Liver (tissue), 9 donors: Measurements from ENCODE around the gene HOXD9. TPM values are rescaled to one million over a fixed set of nuclear protein-coding genes. Genes with fewer than 3 reads are reported as not detected.

Experiments
- DNase-seq: peaks from one replicate; pipeline ENCODE4 v3.0.0-alpha.2; 2017; ENCODE audit warnings: low spot score
- H3K27ac ChIP-seq, 2 donors: one replicate each; pipeline ENCODE4 v1.7.0; 2013; ENCODE audit warnings: inconsistent platforms in 2 of 2, low read length in 2 of 2, control low read depth in 1 of 2, low read depth in 1 of 2, mild to moderate bottlenecking in 1 of 2
- H3K27me3 ChIP-seq, 4 donors: one replicate each; pipeline versions ENCODE4 v1.6.1 to v1.7.0; 2013; ENCODE audit warnings: low read length in 3 of 4, inconsistent platforms in 1 of 4, mild to moderate bottlenecking in 1 of 4, moderate library complexity in 1 of 4; ENCODE audit not compliant: control insufficient read depth in 4 of 4, insufficient read depth in 4 of 4
- H3K36me3 ChIP-seq, 4 donors: one replicate each; pipeline versions ENCODE4 v1.6.1 to v1.7.0; 2013; ENCODE audit warnings: low read length in 3 of 4, mild to moderate bottlenecking in 3 of 4, low read depth in 1 of 4, moderate library complexity in 1 of 4; ENCODE audit not compliant: control insufficient read depth in 4 of 4, insufficient read depth in 3 of 4
- H3K4me1 ChIP-seq, 4 donors: one replicate each; pipeline versions ENCODE4 v1.6.1 to v1.7.0; 2013; ENCODE audit warnings: low read length in 3 of 4, mild to moderate bottlenecking in 3 of 4, moderate library complexity in 1 of 4; ENCODE audit not compliant: control insufficient read depth in 4 of 4, insufficient read depth in 4 of 4
- H3K4me3 ChIP-seq, 3 donors: one replicate each; pipeline versions ENCODE4 v1.6.1 to v1.7.0; 2013; ENCODE audit warnings: low read length in 3 of 3, control low read depth in 1 of 3, low read depth in 1 of 3, mild to moderate bottlenecking in 1 of 3
- H3K9ac ChIP-seq, 2 donors: one replicate each; pipeline ENCODE4 v1.7.0; 2013; ENCODE audit warnings: low read length in 2 of 2, mild to moderate bottlenecking in 2 of 2, moderate library complexity in 2 of 2, control low read depth in 1 of 2, low read depth in 1 of 2
- H3K9me3 ChIP-seq, 4 donors: one replicate each; pipeline versions ENCODE4 v1.6.1 to v1.7.0; 2013; ENCODE audit warnings: low read length in 3 of 4; ENCODE audit not compliant: control insufficient read depth in 4 of 4
- FOXA1 ChIP-seq: IDR thresholded peaks from 2 replicates; pipeline ENCODE4 v1.6.1; 2016; ENCODE audit warnings: antibody characterized with exemption
- FOXA2 ChIP-seq: IDR thresholded peaks from 2 replicates; pipeline ENCODE4 v1.6.1; 2016; ENCODE audit warnings: antibody characterized with exemption
- GABPA ChIP-seq, 2 donors: IDR thresholded peaks in 1 of 2; conservative IDR thresholded peaks in 1 of 2; 2 replicates each; pipeline ENCODE4 v1.6.1; 2016; ENCODE audit warnings: antibody characterized with exemption in 2 of 2, mild to moderate bottlenecking in 1 of 2, moderate library complexity in 1 of 2
- HNF4G ChIP-seq: IDR thresholded peaks from 2 replicates; pipeline ENCODE4 v1.6.1; 2016; ENCODE audit warnings: antibody characterized with exemption
- JUND ChIP-seq, 2 donors: IDR thresholded peaks; 2 replicates each; pipeline ENCODE4 v1.6.1; 2016; ENCODE audit warnings: antibody characterized with exemption in 2 of 2
- NR2F2 ChIP-seq: IDR thresholded peaks from 2 replicates; pipeline ENCODE4 v1.6.1; 2016; ENCODE audit warnings: antibody characterized with exemption
- RXRA ChIP-seq, 2 donors: IDR thresholded peaks; 2 replicates each; pipeline ENCODE4 v1.6.1; 2017 to 2018; ENCODE audit warnings: antibody characterized with exemption in 2 of 2, mild to moderate bottlenecking in 1 of 2
- SP1 ChIP-seq: IDR thresholded peaks from 2 replicates; pipeline ENCODE4 v1.6.1; 2018; ENCODE audit warnings: antibody characterized with exemption, mild to moderate bottlenecking
- WGBS: extraction: QIAGEN DNeasy Blood & Tissue Kit; methylation state at CpG from one replicate; pipeline ENCODE4 v1.1.7; 2013; 5-methylcytosine and 5-hydroxymethylcytosine counted together
- polyA plus RNA-seq, 2 donors: library from polyadenylated mRNA; stranded (reverse) in 1 of 2; unstranded in 1 of 2; fragments of 200-250 nt in 1 of 2; fragments of >200 nt in 1 of 2; fragmentation: Nextera tagmentation in 1 of 2; extraction: Ambion mirVana in 1 of 2; gene quantifications; one replicate each; pipeline versions ENCODE4 v1.2.1 to v1.2.3, GENCODE V29; 2013 to 2015
- total RNA-seq, 2 donors: library from RNA; depleted of rRNA; stranded (reverse); fragments of >200 nt; gene quantifications; one replicate each; pipeline ENCODE4 v1.2.3, GENCODE V29; 2014
- TF ChIP-seq, protein P1 (sequence below): fragments of 150-350 bp; IDR thresholded peaks from 2 replicates; pipeline ENCODE4 v1.5.1; 2017; ENCODE audit warnings: improper control_type of control experiment, low read depth, low read length; ENCODE audit not compliant: missing input control
- TF ChIP-seq, protein P2 (sequence below): IDR thresholded peaks from 2 replicates; pipeline ENCODE4 v1.6.1; 2016; ENCODE audit warnings: antibody characterized with exemption
- TF ChIP-seq, protein P3 (sequence below): IDR thresholded peaks from 2 replicates; pipeline ENCODE4 v1.6.1; 2016; ENCODE audit warnings: antibody characterized with exemption, mild to moderate bottlenecking
- donor health status: healthy.
- donor health status: healthy.
- donor health status: healthy.
- donor health status: healthy.
- donor health status: healthy.

HOXD9 gene
- total and polyA plus RNA-seq, 4 donors: 0.07 TPM; not detected in 3

DNA sequence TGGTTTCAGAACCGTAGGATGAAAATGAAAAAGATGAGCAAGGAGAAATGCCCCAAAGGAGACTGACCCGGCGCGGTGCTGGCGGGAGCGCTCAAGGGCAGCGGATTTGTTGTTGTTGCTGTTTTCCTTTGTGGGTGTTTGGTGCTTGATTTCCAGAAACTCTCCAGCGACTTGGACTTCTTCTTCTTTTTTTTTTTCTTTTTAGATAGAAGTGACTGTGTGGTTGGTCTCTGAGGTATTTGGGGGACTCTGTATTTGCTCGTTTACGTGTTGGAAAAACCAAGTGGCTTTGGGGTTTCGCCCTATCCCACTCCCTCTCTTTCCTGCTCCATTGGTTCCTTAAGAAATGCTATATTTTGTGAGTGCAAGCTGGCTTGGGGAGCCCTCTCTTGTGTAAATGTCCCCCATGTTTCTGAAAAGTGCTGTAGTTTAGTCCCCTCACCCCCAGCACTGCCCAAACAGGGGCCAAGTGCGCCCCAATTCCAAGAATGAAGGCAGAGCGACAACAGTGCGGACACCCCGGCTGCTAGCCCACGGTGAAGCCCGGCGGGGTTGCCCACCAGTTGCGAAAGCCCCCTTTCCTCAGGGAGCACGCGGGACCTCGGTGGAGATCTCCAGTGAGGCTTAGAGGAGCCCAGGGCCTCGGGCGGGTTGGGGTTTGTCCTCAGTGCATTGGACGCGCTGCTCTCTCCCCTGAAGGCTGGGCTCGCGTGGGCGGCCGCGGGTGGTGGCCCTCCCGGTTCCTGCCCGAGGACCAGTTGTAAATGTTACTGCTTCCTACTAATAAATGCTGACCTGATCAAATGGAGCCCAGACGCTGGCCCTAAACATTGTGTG, 1.8 kb downstream of the HOXD9 start:
- no peak for DNase-seq
- WGBS: 14% methylated on average over 34 of the region's 34 CpGs
- Histone ChIP-seq H3K27me3 (peaks cover 20 to 48% (median 24%) of the 10 kb centered on the region in 4 donors), H3K4me3 (no peak overlapping the region), H3K9ac (no peak overlapping the region), H3K27ac (no peak overlapping the region), H3K4me1 (peaks cover 4 to 13% (median 9%) of the 10 kb centered on the region in 4 donors), H3K9me3 (peaks cover 0 to 3% (median 0%) of the 10 kb centered on the region in 4 donors), H3K36me3 (no peaks in the 10 kb centered on the region)
- TF ChIP-seq HNF4G: no peak
- TF ChIP-seq FOXA1: no peak
- TF ChIP-seq, protein P1, sequence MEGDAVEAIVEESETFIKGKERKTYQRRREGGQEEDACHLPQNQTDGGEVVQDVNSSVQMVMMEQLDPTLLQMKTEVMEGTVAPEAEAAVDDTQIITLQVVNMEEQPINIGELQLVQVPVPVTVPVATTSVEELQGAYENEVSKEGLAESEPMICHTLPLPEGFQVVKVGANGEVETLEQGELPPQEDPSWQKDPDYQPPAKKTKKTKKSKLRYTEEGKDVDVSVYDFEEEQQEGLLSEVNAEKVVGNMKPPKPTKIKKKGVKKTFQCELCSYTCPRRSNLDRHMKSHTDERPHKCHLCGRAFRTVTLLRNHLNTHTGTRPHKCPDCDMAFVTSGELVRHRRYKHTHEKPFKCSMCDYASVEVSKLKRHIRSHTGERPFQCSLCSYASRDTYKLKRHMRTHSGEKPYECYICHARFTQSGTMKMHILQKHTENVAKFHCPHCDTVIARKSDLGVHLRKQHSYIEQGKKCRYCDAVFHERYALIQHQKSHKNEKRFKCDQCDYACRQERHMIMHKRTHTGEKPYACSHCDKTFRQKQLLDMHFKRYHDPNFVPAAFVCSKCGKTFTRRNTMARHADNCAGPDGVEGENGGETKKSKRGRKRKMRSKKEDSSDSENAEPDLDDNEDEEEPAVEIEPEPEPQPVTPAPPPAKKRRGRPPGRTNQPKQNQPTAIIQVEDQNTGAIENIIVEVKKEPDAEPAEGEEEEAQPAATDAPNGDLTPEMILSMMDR: no peak
- no peak for TF ChIP-seq RXRA (IDR thresholded peaks at IDR 0.05)
- TF ChIP-seq FOXA2: no peak

DNA sequence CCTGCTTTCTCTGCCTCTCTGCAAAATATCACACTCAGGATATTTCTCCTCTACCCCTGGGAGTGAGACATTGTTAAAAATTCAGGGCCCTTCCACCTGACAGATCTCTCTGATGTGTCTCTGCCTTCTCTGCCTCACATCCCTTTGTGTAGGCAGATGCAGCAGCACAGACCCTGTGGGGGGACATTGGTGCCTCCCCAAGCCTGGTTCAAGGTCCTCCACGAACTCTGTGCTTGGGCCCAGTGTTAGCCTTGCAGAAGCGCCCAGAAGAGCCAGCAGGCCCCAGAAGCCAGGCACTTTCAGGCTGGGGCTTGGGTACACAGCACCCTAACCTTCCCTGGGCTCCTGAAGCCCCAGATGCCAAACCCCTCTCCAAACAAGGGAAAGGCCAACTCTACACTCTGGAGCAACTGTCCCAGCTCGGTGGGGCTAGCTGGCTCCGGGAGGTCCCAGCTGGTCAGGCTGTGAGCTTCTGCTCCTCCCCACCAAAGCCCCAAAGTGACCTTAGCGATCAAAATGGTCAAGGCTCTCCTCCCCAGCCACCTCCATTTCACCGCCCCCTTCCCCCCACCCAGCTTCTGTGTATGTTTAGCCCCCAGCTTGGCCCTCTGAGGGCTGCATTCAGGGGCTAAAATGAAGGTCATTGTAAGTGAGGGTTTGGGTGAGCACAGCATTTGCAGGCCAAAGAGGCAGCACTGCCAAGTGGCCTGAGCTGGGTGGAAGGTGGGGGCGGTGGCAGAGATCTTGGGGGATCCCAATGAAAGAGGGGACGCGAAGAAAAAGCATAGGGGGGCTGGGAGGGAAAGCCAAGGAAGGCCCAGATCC, 2.6 kb downstream of the HOXD9 start:
- no peak for TF ChIP-seq NR2F2
- TF ChIP-seq SP1: no peak
- no peak for TF ChIP-seq JUND (IDR thresholded peaks at IDR 0.05)
- no peak for TF ChIP-seq RXRA (IDR thresholded peaks at IDR 0.05)
- TF ChIP-seq, protein P2, sequence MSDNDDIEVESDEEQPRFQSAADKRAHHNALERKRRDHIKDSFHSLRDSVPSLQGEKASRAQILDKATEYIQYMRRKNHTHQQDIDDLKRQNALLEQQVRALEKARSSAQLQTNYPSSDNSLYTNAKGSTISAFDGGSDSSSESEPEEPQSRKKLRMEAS: no peak
- TF ChIP-seq, protein P3, sequence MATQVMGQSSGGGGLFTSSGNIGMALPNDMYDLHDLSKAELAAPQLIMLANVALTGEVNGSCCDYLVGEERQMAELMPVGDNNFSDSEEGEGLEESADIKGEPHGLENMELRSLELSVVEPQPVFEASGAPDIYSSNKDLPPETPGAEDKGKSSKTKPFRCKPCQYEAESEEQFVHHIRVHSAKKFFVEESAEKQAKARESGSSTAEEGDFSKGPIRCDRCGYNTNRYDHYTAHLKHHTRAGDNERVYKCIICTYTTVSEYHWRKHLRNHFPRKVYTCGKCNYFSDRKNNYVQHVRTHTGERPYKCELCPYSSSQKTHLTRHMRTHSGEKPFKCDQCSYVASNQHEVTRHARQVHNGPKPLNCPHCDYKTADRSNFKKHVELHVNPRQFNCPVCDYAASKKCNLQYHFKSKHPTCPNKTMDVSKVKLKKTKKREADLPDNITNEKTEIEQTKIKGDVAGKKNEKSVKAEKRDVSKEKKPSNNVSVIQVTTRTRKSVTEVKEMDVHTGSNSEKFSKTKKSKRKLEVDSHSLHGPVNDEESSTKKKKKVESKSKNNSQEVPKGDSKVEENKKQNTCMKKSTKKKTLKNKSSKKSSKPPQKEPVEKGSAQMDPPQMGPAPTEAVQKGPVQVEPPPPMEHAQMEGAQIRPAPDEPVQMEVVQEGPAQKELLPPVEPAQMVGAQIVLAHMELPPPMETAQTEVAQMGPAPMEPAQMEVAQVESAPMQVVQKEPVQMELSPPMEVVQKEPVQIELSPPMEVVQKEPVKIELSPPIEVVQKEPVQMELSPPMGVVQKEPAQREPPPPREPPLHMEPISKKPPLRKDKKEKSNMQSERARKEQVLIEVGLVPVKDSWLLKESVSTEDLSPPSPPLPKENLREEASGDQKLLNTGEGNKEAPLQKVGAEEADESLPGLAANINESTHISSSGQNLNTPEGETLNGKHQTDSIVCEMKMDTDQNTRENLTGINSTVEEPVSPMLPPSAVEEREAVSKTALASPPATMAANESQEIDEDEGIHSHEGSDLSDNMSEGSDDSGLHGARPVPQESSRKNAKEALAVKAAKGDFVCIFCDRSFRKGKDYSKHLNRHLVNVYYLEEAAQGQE: no peak
- no peak for TF ChIP-seq GABPA (IDR thresholded peaks at IDR 0.05 in 1 of 2, conservative IDR thresholded peaks at IDR 0.05 in 1 of 2)
- no peak for TF ChIP-seq FOXA1
- H3K9ac ChIP-seq: no peak overlapping the region
- no peak overlapping the region for H3K27ac ChIP-seq
- peaks cover 19 to 42% (median 23%) of the 10 kb centered on the region in 4 donors for H3K27me3 ChIP-seq
- WGBS: 18% methylated on average over 9 of the region's 9 CpGs
- no peaks in the 10 kb centered on the region for H3K36me3 ChIP-seq
- no peak for DNase-seq
- peaks cover 4 to 15% (median 11%) of the 10 kb centered on the region in 4 donors for H3K4me1 ChIP-seq
- H3K4me3 ChIP-seq: no peak overlapping the region
- H3K9me3 ChIP-seq: peaks cover 0 to 3% (median 0%) of the 10 kb centered on the region in 4 donors
